GM21619 (cell line): Measurements from ENCODE around the gene JAK3.
"Not testable (repeated sequence)": the region's sequence is repeated elsewhere in the genome, so short reads cannot be mapped to it uniquely, and the experiment has no call there.

Source experiments
- ATAC-seq: cut with Tn5 transposase; IDR thresholded peaks from one replicate; pipeline ENCODE4 v1.9.1; 2021; ENCODE audit not compliant: unreplicated experiment

The JAK3 gene

DNA sequence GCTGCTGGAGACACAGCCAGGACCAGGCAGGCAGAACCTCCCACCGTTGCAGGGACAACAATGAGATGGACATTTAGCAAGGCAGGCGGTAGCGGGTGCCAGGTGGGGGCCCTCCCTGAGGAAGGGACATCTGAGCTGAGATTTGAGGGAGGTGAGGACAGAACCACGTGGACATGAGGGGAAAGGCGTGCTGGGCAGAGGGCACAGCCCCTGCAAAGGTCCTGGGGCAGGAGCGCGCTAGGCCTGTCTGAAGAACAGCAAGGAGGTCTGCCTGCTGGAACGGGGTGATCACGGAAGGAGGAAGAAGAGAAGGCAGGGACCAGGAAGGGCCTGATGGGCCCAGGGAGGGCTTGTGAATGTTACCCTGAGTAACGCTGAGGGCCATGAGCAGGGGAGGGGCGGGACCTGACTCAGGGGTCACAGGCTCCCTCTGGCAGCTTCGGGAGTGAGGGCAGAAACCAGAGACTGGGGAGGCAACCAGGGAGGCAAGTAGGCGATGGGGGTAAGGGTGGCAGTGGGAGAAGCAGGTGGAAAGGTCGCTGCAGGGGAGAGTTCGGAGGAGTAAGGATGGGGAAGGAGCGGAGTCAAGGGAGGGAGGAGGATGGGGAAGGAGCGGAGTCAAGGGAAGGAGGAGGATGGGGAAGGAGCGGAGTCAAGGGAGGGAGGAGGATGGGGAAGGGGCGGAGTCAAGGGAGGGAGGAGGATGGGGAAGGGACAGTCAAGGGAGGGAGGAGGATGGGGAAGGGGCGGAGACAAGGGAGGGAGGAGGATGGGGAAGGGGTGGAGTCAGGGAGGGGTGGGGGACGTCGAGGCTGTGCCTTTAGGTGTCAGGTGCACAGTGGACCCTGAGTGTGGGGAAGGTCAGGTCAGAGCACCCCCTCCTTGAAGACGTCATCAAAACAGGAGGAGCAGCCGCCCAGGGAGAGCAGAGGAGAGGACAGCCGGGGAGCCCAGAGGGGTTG is 68.5 kb downstream of the JAK3 start:
- no peak for ATAC-seq

- no peak for ATAC-seq
Measured at GRCh38 chr19:17778251-17778967, 69.4 kb downstream of the JAK3 start.

- ATAC-seq, result not testable (repeated sequence)
Measured at GRCh38 chr19:17777840-17778239, 69.9 kb downstream of the JAK3 start.

DNA sequence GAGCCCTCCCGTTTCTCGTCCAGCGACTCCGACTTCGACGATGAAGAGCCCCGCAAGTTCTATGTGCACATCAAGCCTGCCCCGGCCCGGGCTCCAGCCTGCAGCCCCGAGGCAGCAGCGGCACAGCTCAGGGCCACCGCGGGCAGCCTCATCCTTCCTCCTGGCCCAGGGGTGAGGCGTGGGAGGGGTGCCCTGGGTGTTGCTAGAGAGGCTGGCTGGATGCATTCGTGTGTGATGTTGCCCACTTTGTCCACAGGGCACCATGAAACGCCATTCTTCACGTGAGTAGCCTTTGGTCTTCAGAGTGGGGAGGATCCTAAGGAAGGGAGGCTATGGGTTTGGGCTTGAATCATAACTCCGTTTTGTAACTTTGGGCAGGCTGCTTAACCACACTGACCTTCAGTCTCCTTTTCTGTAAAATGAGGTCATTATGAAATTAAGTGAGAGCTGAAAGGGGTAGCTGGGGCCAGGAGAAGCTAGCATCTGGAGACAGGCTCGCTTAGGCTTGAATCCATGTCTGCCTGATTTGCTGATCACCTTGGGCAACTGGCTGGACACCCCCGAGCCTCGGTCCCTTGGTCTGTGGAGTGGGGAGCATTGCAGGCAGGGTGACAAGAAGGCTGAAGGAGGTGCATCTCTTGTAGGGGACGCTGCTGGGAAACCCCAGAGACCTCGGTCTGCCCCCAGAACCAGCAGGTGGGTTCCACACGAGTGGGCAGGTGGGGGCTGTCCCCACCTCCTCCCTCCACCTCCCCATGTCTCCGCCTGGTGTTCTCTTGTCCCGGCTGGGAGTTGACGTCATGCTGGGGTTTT is 71.6 kb downstream of the JAK3 start:
- peak; percentile 56 for ATAC-seq

GRCh38 chr19:17775245-17775927 is 72.4 kb downstream of the JAK3 start:
- no peak for ATAC-seq
